WTC11 (cell line): ENCODE measurements around the gene UBE2E1.

Experiments
- ATF1 ChIP-seq: sonication (generic); formaldehyde crosslinking; IDR thresholded peaks from 2 replicates; pipeline ENCODE4 v1.8.1; 2023; ENCODE audit warnings: mild to moderate bottlenecking, moderate library complexity, missing genetic modification reagents
- ATF3 ChIP-seq: sonication (generic); formaldehyde crosslinking; conservative IDR thresholded peaks from 2 replicates; pipeline ENCODE4 v1.8.1; 2022; ENCODE audit warnings: mild to moderate bottlenecking, missing genetic modification reagents
- ATF6 ChIP-seq: sonication (generic); formaldehyde crosslinking; IDR thresholded peaks from 2 replicates; pipeline ENCODE4 v1.8.1; 2023; ENCODE audit warnings: mild to moderate bottlenecking, missing genetic modification reagents
- CREB1 ChIP-seq: sonication (generic); formaldehyde crosslinking; IDR thresholded peaks from 2 replicates; pipeline ENCODE4 v1.8.0; 2023; ENCODE audit warnings: mild to moderate bottlenecking, missing genetic modification reagents
- IRF2 ChIP-seq: sonication (generic); formaldehyde crosslinking; IDR thresholded peaks from 2 replicates; pipeline ENCODE4 v1.8.0; 2022; ENCODE audit warnings: low read depth, missing genetic modification reagents, borderline replicate concordance
- MAX ChIP-seq: sonication (generic); formaldehyde crosslinking; IDR thresholded peaks from 2 replicates; pipeline ENCODE4 v1.8.0; 2022; ENCODE audit warnings: mild to moderate bottlenecking, missing genetic modification reagents
- NFE2L1 ChIP-seq: sonication (generic); formaldehyde crosslinking; IDR thresholded peaks from 2 replicates; pipeline ENCODE4 v1.8.1; 2023; ENCODE audit warnings: missing genetic modification reagents
- SP1 ChIP-seq: sonication (generic); formaldehyde crosslinking; conservative IDR thresholded peaks from 2 replicates; pipeline ENCODE4 v1.8.1; 2022; ENCODE audit warnings: missing genetic modification reagents
- ZBTB43 ChIP-seq: sonication (generic); formaldehyde crosslinking; IDR thresholded peaks from 2 replicates; pipeline ENCODE4 v1.8.1; 2023; ENCODE audit warnings: mild to moderate bottlenecking, missing genetic modification reagents
- ZNF512 ChIP-seq: sonication (generic); formaldehyde crosslinking; IDR thresholded peaks from 2 replicates; pipeline ENCODE4 v1.8.1; 2022; ENCODE audit warnings: missing genetic modification reagents, borderline replicate concordance
- TF ChIP-seq, protein P1 (sequence below): sonication (generic); formaldehyde crosslinking; IDR thresholded peaks from 2 replicates; pipeline ENCODE4 v1.8.0; 2022; ENCODE audit warnings: mild to moderate bottlenecking, missing genetic modification reagents
- TF ChIP-seq, protein P2 (sequence below): fragments of 250-450 bp; sonication (Bioruptor Pico); IDR thresholded peaks from 2 replicates; pipeline ENCODE4 v2.1.2; 2022; ENCODE audit warnings: mild to moderate bottlenecking, moderate library complexity
- TF ChIP-seq, protein P3 (sequence below): fragments of 200-600 bp; IDR thresholded peaks from 2 replicates; pipeline ENCODE4 v1.8.0; 2022; ENCODE audit warnings: antibody characterized with exemption

DNA sequence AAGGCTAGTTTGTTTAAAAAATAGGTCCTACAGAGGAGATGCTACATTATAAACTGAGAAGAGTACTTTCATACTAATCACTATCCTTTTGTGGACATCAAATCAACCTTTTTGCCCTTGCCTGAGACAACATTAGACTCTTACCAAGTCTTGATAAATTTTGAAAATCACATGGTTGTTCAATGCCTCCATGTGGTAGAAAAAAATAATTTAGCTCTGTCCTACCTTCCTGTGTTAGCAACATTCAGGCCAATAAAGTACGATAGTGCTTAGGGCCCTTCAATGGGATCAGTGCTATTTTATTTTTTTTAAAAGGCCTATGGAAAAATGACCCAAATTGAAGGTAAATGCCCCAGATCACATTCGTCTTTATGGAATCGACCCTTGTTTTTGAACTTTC, 5.0 kb upstream of the UBE2E1 start:
- no peak for TF ChIP-seq ATF3 (CRISPR knock-in tag)
- TF ChIP-seq, protein P1, sequence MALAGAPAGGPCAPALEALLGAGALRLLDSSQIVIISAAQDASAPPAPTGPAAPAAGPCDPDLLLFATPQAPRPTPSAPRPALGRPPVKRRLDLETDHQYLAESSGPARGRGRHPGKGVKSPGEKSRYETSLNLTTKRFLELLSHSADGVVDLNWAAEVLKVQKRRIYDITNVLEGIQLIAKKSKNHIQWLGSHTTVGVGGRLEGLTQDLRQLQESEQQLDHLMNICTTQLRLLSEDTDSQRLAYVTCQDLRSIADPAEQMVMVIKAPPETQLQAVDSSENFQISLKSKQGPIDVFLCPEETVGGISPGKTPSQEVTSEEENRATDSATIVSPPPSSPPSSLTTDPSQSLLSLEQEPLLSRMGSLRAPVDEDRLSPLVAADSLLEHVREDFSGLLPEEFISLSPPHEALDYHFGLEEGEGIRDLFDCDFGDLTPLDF (CRISPR knock-in tag): no peak
- TF ChIP-seq, protein P2, sequence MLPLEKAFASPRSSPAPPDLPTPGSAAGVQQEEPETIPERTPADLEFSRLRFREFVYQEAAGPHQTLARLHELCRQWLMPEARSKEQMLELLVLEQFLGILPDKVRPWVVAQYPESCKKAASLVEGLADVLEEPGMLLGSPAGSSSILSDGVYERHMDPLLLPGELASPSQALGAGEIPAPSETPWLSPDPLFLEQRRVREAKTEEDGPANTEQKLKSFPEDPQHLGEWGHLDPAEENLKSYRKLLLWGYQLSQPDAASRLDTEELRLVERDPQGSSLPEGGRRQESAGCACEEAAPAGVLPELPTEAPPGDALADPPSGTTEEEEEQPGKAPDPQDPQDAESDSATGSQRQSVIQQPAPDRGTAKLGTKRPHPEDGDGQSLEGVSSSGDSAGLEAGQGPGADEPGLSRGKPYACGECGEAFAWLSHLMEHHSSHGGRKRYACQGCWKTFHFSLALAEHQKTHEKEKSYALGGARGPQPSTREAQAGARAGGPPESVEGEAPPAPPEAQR: no peak
- TF ChIP-seq, protein P3, sequence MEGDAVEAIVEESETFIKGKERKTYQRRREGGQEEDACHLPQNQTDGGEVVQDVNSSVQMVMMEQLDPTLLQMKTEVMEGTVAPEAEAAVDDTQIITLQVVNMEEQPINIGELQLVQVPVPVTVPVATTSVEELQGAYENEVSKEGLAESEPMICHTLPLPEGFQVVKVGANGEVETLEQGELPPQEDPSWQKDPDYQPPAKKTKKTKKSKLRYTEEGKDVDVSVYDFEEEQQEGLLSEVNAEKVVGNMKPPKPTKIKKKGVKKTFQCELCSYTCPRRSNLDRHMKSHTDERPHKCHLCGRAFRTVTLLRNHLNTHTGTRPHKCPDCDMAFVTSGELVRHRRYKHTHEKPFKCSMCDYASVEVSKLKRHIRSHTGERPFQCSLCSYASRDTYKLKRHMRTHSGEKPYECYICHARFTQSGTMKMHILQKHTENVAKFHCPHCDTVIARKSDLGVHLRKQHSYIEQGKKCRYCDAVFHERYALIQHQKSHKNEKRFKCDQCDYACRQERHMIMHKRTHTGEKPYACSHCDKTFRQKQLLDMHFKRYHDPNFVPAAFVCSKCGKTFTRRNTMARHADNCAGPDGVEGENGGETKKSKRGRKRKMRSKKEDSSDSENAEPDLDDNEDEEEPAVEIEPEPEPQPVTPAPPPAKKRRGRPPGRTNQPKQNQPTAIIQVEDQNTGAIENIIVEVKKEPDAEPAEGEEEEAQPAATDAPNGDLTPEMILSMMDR: no peak
- no peak for TF ChIP-seq ATF6 (CRISPR knock-in tag)
- no peak for TF ChIP-seq ZNF512 (CRISPR knock-in tag)
- no peak for TF ChIP-seq CREB1 (CRISPR knock-in tag)
- TF ChIP-seq IRF2 (CRISPR knock-in tag): no peak
- TF ChIP-seq ATF1: no peak
- TF ChIP-seq SP1 (CRISPR knock-in tag): no peak
- TF ChIP-seq NFE2L1 (CRISPR knock-in tag): no peak
- no peak for TF ChIP-seq MAX
- no peak for TF ChIP-seq ZBTB43
